Fibroblast of the aortic adventitia (primary cell): ENCODE measurements around the gene TAF4. TPM values are rescaled to one million over a fixed set of nuclear protein-coding genes. Genes with fewer than 3 reads are reported as not detected.

Source experiments
- DNase-seq: peaks from one replicate; pipeline ENCODE4 v3.0.0-alpha.2; 2010; ENCODE audit warnings: low read depth
- H3K4me3 ChIP-seq: 2 replicates; pipeline ENCODE4 v1.5.1; 2011; ENCODE audit warnings: low read depth, mild to moderate bottlenecking, control low read depth, low read length, moderate library complexity
- CTCF ChIP-seq: IDR thresholded peaks from 2 replicates; pipeline ENCODE4 v1.5.1; 2011; ENCODE audit warnings: mild to moderate bottlenecking, low read length, control low read depth, inconsistent platforms; ENCODE audit not compliant: insufficient read depth
- total RNA-seq: library from RNA; depleted of rRNA; stranded (reverse); fragments of >200 nt; gene quantifications from 2 replicates; pipeline ENCODE4 v1.2.3, GENCODE V29; 2012; ENCODE audit warnings: low replicate concordance

The TAF4 gene
- total RNA-seq, 1 donor, result 5.4 TPM

- no peak for TF ChIP-seq CTCF
- DNase-seq, result no peak
- no peak overlapping the region for H3K4me3 ChIP-seq
Observed at GRCh38 chr20:61957961-61958715, 107.5 kb downstream of the TAF4 start.

DNA sequence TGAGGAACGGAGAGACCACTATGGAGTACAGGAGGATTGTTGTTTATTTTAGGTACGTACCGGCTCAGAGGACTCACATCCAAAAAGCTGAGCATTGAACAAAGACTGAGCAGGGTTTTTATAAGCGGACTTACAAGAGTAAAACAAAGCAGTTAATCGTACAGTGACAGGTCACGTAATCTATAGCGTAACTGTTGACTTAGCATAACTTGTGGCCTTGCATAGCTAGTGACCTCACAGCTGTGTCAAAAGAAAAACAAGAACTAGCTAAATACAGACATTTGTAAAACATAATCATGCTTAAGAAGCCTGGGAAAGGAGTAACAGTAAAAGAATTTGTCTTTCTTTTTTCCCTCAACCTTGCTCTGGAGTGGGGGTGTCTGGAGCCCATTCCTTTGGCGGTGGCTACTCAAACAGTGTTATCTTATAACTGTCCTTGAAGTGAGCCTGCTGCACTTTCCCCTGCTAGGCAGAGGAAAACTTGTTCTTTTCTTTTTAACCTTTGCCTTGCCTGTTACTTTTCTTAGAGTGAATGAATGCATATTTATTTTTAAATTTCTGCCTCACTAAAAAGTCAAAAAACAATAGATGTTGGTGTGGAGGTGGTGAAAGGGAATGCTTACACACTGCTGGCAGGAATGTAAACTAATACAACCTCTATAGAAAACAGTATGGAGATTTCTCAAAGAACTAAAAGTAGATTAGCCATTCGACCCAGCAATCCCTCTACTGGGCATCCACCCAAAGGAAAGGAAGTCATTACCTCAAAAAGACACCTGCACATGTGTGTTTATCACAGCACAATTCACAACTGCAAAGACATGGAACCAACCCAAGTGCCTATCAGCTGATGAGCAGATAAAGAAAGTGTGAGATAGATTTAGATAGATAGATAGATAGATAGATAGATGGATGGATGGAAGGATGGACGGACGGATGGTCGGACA is 109.0 kb downstream of the TAF4 start:
- no peak overlapping the region for H3K4me3 ChIP-seq
- peak; percentile 60 for DNase-seq
- no peak for TF ChIP-seq CTCF

- no peak overlapping the region for H3K4me3 ChIP-seq
- TF ChIP-seq CTCF, result no peak
- DNase-seq, result no peak
Observed at GRCh38 chr20:61955668-61956395, 109.8 kb downstream of the TAF4 start.

DNA sequence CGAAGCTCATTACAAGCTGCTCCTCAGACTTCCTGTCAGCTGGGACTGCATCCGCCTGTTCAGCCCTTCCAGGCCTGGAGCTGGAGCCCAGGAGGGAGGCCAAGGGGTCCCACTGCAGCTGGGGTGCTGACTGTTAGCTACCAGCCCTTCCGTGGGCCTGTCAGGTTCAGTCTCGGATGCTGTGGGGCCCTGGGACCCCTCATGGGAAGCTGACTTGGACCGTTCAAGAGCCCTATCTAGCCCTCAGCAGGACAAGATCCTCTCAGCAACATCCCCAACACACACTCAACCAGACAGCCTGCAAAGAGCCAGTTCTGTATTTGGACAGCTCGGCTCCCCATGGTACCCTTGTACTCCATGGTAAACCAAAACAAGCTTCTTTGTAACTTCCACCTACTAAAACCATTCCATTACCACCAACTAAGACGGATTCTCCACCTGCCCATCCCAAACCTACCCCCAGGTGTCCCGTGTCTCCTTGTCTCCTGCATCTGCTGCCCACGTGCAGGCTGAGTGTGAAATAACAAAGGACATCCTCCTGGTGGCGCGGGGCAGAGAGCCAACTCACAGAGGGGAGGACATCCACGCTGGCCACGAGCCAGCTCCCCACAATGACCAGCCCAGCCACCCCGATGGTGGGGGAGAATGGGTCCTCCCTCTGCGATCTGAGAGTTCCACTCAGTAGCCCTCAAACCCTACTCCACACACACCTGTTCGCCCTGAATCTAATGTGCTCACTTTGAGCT is 111.2 kb downstream of the TAF4 start:
- no peak for DNase-seq
- no peak for TF ChIP-seq CTCF
- no peak overlapping the region for H3K4me3 ChIP-seq

DNA sequence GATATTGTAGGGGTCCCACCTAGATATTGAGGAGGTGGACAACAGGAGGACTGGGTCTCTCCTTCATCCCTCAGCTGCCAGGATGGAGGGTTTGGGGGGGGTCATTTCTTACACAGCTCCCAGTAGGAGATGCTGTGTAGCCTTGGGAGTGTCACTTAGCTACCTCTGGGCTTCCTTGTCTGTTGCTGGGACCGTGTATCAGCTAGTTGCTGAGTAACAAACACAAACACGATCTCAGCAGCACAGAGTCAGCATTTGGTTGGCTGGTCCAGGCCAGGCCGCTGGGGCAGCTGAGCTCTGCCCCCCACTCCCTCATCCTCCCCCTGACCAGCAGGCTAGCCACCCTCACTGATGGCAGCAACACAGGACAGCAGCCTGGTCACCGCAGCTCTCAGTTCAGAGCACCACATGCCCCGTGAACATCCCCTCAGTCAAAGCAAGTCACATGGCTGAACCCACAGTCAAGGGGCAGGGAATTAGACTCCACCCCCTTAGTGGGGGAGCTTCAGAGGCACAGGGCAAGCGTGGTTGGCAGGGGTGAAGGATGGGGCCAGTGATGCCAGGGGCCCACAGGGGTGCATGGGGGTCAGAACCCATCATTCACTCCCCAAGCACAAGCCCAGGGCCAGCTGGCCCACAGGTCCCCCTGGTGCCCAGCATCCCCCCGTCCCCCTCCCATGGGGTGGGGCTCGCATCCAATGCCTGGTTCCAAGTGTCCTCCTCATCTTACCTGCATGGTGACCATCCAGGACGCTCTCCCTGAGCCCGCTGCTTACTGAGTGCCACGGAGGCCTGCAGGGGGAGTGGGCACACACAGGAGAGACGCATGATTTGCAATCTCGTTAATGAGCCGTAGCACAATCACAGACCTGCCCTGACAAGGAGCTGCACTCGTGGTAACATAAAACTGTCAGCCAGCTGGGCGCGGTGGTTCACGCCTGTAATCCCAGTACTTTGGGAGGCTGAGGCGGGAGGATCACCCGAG is 112.4 kb downstream of the TAF4 start:
- no peak for DNase-seq
- no peak overlapping the region for H3K4me3 ChIP-seq
- TF ChIP-seq CTCF, result no peak
